ENCODE data around the gene SGO1. TPM values are rescaled to one million over a fixed set of nuclear protein-coding genes. Genes with fewer than 3 reads are reported as not detected.
A peak's percentile ranks its signal among the peaks of the same experiment; 100 is the strongest.

The SGO1 gene
- total RNA-seq, 1 experiment from 2014 or later: 34.3 TPM

GRCh38 chr3:20194793-20195460 lies 8.9 kb upstream of the SGO1 start:
- no peaks in the 10 kb centered on the region for H3K4me1 Mint-ChIP-seq
- H3K4me3 Mint-ChIP-seq: no peak overlapping the region
- no peaks in the 10 kb centered on the region for H3K36me3 Mint-ChIP-seq
- no peaks in the 10 kb centered on the region for H3K9me3 Mint-ChIP-seq
- TF ChIP-seq NR3C1 (CRISPR knock-in tag; conservative IDR thresholded peaks at IDR 0.05; ENCODE audit: low read depth): no peak
- no peak for TF ChIP-seq GTF2I (CRISPR knock-in tag; conservative IDR thresholded peaks at IDR 0.05)
- no peak for TF ChIP-seq CREM (CRISPR knock-in tag; IDR thresholded peaks at IDR 0.05)
- no peak for TF ChIP-seq ATF1 (CRISPR knock-in tag; IDR thresholded peaks at IDR 0.05)
- no peak for TF ChIP-seq FOXJ3 (CRISPR knock-in tag; IDR thresholded peaks at IDR 0.05; ENCODE audit: borderline replicate concordance)
- no peak for TF ChIP-seq GABPB1 (CRISPR knock-in tag; IDR thresholded peaks at IDR 0.05)
- no peak for TF ChIP-seq ELF4 (CRISPR knock-in tag; IDR thresholded peaks at IDR 0.05; ENCODE audit: low read depth)
- no peak for TF ChIP-seq FOXP1 (CRISPR knock-in tag; IDR thresholded peaks at IDR 0.05; ENCODE audit: borderline replicate concordance)
- TF ChIP-seq, protein P1, sequence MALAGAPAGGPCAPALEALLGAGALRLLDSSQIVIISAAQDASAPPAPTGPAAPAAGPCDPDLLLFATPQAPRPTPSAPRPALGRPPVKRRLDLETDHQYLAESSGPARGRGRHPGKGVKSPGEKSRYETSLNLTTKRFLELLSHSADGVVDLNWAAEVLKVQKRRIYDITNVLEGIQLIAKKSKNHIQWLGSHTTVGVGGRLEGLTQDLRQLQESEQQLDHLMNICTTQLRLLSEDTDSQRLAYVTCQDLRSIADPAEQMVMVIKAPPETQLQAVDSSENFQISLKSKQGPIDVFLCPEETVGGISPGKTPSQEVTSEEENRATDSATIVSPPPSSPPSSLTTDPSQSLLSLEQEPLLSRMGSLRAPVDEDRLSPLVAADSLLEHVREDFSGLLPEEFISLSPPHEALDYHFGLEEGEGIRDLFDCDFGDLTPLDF (CRISPR knock-in tag; IDR thresholded peaks at IDR 0.05): no peak
- TF ChIP-seq CBFB (CRISPR knock-in tag; IDR thresholded peaks at IDR 0.05; ENCODE audit: low read depth): no peak
- TF ChIP-seq, protein P2, sequence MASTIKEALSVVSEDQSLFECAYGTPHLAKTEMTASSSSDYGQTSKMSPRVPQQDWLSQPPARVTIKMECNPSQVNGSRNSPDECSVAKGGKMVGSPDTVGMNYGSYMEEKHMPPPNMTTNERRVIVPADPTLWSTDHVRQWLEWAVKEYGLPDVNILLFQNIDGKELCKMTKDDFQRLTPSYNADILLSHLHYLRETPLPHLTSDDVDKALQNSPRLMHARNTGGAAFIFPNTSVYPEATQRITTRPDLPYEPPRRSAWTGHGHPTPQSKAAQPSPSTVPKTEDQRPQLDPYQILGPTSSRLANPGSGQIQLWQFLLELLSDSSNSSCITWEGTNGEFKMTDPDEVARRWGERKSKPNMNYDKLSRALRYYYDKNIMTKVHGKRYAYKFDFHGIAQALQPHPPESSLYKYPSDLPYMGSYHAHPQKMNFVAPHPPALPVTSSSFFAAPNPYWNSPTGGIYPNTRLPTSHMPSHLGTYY (CRISPR knock-in tag; IDR thresholded peaks at IDR 0.05): no peak
- ATAC-seq (no peak), DNase-seq (ENCODE audit: low spot score) (no peak)
- ChIA-PET CTCF (no interaction called here), POLR2A (no interaction called here)
- H3K27ac Mint-ChIP-seq: no peak overlapping the region
- H3K27me3 Mint-ChIP-seq (ENCODE audit: low read depth): no peaks in the 10 kb centered on the region

GRCh38 chr3:20190991-20191390 lies 5.0 kb upstream of the SGO1 start:
- Mint-ChIP-seq H3K27me3 (ENCODE audit: low read depth) (no peaks in the 10 kb centered on the region), H3K4me1 (no peaks in the 10 kb centered on the region), H3K4me3 (no peak overlapping the region), H3K9me3 (no peaks in the 10 kb centered on the region), H3K36me3 (no peaks in the 10 kb centered on the region), H3K27ac (no peak overlapping the region)
- ATAC-seq (0 out of 2 replicates have a peak, but pooled peaks have one; percentile 15), DNase-seq (ENCODE audit: low spot score) (peak; percentile 13)
- TF ChIP-seq ZNF532 (CRISPR knock-in tag; IDR thresholded peaks at IDR 0.05; ENCODE audit: borderline replicate concordance) (no peak), GABPB1 (CRISPR knock-in tag; IDR thresholded peaks at IDR 0.05) (no peak), CDX4 (CRISPR knock-in tag; IDR thresholded peaks at IDR 0.05; ENCODE audit: borderline replicate concordance) (no peak), SMAD3 (CRISPR knock-in tag; IDR thresholded peaks at IDR 0.05; ENCODE audit: borderline replicate concordance) (no peak), ZMAT4 (CRISPR knock-in tag; IDR thresholded peaks at IDR 0.05) (no peak), ESRRA (CRISPR knock-in tag; IDR thresholded peaks at IDR 0.05; ENCODE audit: borderline replicate concordance) (no peak), HMGXB4 (CRISPR knock-in tag; IDR thresholded peaks at IDR 0.05) (no peak)
- ChIA-PET CTCF (no interaction called here), POLR2A (no interaction called here)
